Gastroesophageal sphincter (tissue), 4 donors: ENCODE results near the gene BHLHE23. TPM values are rescaled to one million over a fixed set of nuclear protein-coding genes. Genes with fewer than 3 reads are reported as not detected.

ENCODE experiments used
- ATAC-seq: fragments of 150-250 bp; one replicate; pipeline ENCODE4 v1.9.1; 2016; ENCODE audit warnings: mild to moderate bottlenecking, moderate library complexity
- H3K27ac ChIP-seq, 4 donors: fragments of 200-600 bp; sonication (generic) in 3 of 4; 1 replicate in 3 of 4; 2 replicates in 1 of 4; pipeline ENCODE4 v1.5.1; 2016 to 2019
- H3K27me3 ChIP-seq: fragments of 200-600 bp; sonication (generic); one replicate; pipeline ENCODE4 v1.5.1; 2019
- H3K36me3 ChIP-seq, 2 donors: fragments of 200-600 bp; sonication (generic); one replicate each; pipeline ENCODE4 v1.5.1; 2019; ENCODE audit warnings: control low read depth in 1 of 2
- H3K4me1 ChIP-seq, 3 donors: fragments of 200-600 bp; sonication (generic); 1 replicate in 2 of 3; 2 replicates in 1 of 3; pipeline ENCODE4 v1.5.1; 2016 to 2019; ENCODE audit warnings: control low read depth in 2 of 3
- H3K4me3 ChIP-seq, 2 donors: fragments of 200-600 bp; sonication (generic); one replicate each; pipeline ENCODE4 v1.5.1; 2019; ENCODE audit warnings: mild to moderate bottlenecking in 1 of 2, moderate library complexity in 1 of 2
- H3K9me3 ChIP-seq, 3 donors: fragments of 200-600 bp; sonication (generic); one replicate each; pipeline ENCODE4 v1.5.1; 2017 to 2019; ENCODE audit warnings: control low read depth in 2 of 3
- EP300 ChIP-seq: sonication (generic); formaldehyde crosslinking; IDR thresholded peaks from one replicate; pipeline ENCODE4 v1.6.1; 2017; ENCODE audit warnings: antibody characterized with exemption, mild to moderate bottlenecking
- POLR2A ChIP-seq, 2 donors: fragments of 450-650 bp; IDR thresholded peaks; one replicate each; pipeline ENCODE4 v1.6.1; 2017; ENCODE audit warnings: antibody characterized with exemption in 2 of 2, mild to moderate bottlenecking in 2 of 2, moderate library complexity in 1 of 2
- POLR2AphosphoS5 ChIP-seq: sonication (generic); formaldehyde crosslinking; IDR thresholded peaks from one replicate; pipeline ENCODE4 v1.6.1; 2017; ENCODE audit warnings: antibody characterized with exemption
- WGBS, 2 donors: methylation state at CpG; one replicate each; pipeline ENCODE4 v1.1.5; 2018; ENCODE audit warnings: low coverage in 1 of 2; 5-methylcytosine and 5-hydroxymethylcytosine counted together
- total RNA-seq, 4 donors: library from RNA; depleted of rRNA; stranded (reverse); fragments of >200 nt; gene quantifications; one replicate each; pipeline ENCODE4 v1.1.0, GENCODE V29; 2016
- TF ChIP-seq, protein P1 (sequence below), 4 experiments: fragments of 200-600 bp in 2 of 4; fragments of 450-650 bp in 2 of 4; sonication (generic) in 1 of 4; IDR thresholded peaks; one replicate each; pipeline ENCODE4 v1.5.1; 2017 to 2019; ENCODE audit warnings: antibody characterized with exemption in 4 of 4, mild to moderate bottlenecking in 2 of 4, moderate library complexity in 2 of 4

BHLHE23 gene
- total RNA-seq, 4 donors from 2014 or later = not detected

DNA sequence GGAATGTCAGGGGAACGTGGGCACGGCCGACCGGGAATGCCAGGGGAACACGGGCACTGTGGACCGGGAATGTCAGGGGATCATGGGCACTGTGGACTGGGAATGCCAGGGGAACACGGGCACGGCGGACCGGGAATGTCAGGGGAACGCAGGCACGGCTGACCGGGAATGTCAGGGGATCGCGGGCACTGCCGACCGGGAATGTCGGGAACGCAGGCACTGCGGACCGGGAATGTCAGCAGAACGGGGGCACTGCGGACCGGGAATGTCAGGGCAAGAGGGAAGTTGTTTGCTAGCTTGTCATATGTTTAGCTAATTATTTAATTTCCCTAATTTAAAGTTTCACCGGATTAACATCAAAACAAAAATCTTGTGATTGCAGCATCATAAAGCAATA, 37.4 kb upstream of the BHLHE23 start:
- TF ChIP-seq, protein P1, sequence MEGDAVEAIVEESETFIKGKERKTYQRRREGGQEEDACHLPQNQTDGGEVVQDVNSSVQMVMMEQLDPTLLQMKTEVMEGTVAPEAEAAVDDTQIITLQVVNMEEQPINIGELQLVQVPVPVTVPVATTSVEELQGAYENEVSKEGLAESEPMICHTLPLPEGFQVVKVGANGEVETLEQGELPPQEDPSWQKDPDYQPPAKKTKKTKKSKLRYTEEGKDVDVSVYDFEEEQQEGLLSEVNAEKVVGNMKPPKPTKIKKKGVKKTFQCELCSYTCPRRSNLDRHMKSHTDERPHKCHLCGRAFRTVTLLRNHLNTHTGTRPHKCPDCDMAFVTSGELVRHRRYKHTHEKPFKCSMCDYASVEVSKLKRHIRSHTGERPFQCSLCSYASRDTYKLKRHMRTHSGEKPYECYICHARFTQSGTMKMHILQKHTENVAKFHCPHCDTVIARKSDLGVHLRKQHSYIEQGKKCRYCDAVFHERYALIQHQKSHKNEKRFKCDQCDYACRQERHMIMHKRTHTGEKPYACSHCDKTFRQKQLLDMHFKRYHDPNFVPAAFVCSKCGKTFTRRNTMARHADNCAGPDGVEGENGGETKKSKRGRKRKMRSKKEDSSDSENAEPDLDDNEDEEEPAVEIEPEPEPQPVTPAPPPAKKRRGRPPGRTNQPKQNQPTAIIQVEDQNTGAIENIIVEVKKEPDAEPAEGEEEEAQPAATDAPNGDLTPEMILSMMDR (IDR thresholded peaks at IDR 0.05) = no peak
- TF ChIP-seq POLR2A (IDR thresholded peaks at IDR 0.05) = no peak
- no peak for TF ChIP-seq POLR2AphosphoS5
- no peak for TF ChIP-seq EP300
- WGBS, 2 donors = 82% methylated on average over 21 of the region's 25 CpGs; no CpG with 5 or more reads in 1 of the 2 donors
- H3K4me3 ChIP-seq = no peak overlapping the region
- H3K27me3 ChIP-seq = peaks cover 91% of the 10 kb centered on the region
- ATAC-seq = no peak
- H3K9me3 ChIP-seq = peaks cover 0 to 6% (median 0%) of the 10 kb centered on the region in 3 donors
- no peaks in the 10 kb centered on the region for H3K4me1 ChIP-seq
- H3K27ac ChIP-seq = no peak overlapping the region
- H3K36me3 ChIP-seq = no peaks in the 10 kb centered on the region

DNA sequence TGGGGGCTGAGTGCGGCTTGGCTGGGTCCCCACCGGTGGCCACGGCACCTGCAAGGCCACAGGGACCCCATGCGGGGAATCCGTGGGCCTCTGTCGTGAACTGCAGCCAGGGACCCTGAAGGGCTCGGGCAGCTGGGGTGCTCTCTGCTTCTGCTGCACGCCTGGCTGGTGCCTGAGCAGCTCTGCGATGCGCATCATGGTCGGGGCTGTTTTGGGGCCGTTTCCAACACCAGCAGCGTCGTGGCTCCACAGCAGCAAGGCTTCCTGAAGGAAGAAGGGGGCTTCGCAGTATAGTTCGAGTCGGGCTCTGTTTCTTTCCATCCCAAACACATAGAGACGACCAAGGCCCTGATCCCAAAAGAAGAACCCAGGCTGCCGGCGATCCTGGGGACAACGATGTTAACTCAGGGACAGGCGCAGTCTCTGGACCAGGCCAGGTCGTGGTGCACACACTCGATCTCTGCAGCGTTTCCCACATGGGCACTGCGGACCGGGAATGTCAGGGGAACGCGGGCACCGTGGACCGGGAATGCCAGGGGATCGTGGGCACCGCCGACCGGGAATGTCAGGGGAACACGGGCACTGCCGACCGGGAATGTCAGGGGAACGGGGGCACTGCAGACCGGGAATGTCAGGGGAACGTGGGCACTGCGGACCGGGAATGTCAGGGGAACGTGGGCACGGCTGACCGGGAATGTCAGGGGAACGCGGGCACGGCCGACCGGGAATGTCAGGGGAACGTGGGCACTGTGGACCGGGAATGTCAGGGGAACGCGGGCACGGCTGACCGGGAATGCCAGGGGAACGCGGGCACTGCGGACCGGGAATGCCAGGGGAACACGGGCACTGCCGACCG, 36.8 kb upstream of the BHLHE23 start:
- H3K27ac ChIP-seq = no peak overlapping the region
- WGBS, 2 donors = 70 to 85% methylated on average over 2 to 36 of the region's 64 CpGs
- TF ChIP-seq POLR2A (IDR thresholded peaks at IDR 0.05) = no peak
- TF ChIP-seq EP300 = no peak
- no peak for TF ChIP-seq POLR2AphosphoS5
- TF ChIP-seq, protein P1 (IDR thresholded peaks at IDR 0.05) = no peak
- H3K27me3 ChIP-seq = peaks cover 93% of the 10 kb centered on the region
- no peaks in the 10 kb centered on the region for H3K36me3 ChIP-seq
- ATAC-seq = no peak
- no peak overlapping the region for H3K4me3 ChIP-seq
- no peaks in the 10 kb centered on the region for H3K4me1 ChIP-seq
- peaks cover 0 to 6% (median 0%) of the 10 kb centered on the region in 3 donors for H3K9me3 ChIP-seq

DNA sequence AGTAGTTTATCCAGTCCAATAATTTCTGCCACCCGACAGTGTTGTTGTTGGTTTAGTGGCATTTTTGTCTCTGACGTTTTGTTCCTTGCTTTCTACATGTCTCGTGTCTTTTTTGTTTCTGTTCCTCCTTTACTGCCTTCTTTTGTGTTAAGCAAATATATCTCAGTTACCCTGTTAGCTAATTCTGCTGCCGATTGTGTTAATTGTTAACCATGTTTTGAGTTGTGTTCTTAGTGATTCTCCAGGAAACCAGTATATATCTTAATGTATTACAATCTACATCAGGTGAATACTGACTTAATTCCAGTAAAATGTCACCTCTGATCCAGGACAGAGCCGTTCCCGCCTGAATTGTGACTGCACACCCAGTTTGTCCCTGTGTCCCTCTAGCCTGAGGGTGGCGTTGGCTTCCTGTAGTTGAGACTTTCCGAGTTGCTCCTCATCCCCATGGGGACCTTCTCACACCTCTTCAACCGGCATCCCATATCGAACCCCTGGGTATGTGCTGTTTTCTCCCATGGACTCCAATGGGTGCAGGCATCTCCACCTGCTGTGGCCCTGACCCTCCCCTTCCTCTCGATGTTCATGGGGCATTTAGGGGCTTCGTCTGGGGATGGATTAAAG, 35.8 kb upstream of the BHLHE23 start:
- no peaks in the 10 kb centered on the region for H3K36me3 ChIP-seq
- 62 to 64% methylated on average over 5 to 10 of the region's 12 CpGs for WGBS, 2 donors
- H3K27ac ChIP-seq = no peak overlapping the region
- no peak overlapping the region for H3K4me3 ChIP-seq
- H3K4me1 ChIP-seq = no peaks in the 10 kb centered on the region
- no peak for ATAC-seq
- TF ChIP-seq EP300 (no peak), POLR2A (IDR thresholded peaks at IDR 0.05) (no peak), POLR2AphosphoS5 (no peak)
- TF ChIP-seq, protein P1 (IDR thresholded peaks at IDR 0.05) = no peak
- no peaks in the 10 kb centered on the region for H3K9me3 ChIP-seq
- peaks cover 93% of the 10 kb centered on the region for H3K27me3 ChIP-seq

DNA sequence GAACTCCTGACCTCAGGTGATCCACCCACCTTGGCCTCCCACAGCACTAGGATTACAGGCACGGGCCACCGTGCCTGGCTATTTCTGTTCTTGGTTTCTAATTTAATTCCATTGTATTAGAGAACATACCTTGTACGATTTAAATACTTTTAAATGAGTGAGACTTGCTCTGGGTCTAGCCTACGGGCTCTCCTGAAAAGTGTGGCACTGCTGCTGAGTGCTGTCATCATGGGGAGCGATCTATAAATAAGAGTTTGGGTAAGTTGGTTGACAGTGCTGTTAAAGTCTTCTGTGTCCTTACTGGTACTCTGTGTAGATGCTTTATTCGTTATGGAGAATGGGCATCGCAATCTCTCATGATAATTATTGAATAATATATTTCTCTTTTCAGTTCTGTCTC, 35.0 kb upstream of the BHLHE23 start:
- ATAC-seq = no peak
- Histone ChIP-seq H3K4me1 (no peaks in the 10 kb centered on the region), H3K9me3 (no peaks in the 10 kb centered on the region), H3K36me3 (no peaks in the 10 kb centered on the region), H3K27ac (no peak overlapping the region), H3K27me3 (peaks cover 94% of the 10 kb centered on the region), H3K4me3 (no peak overlapping the region)
- TF ChIP-seq POLR2AphosphoS5 (no peak), EP300 (no peak), POLR2A (IDR thresholded peaks at IDR 0.05) (no peak)
- TF ChIP-seq, protein P1 (IDR thresholded peaks at IDR 0.05) = no peak
- 66 to 73% methylated on average over 7 of the region's 7 CpGs for WGBS, 2 donors
